CD4-positive, alpha-beta T cell treated with Interleukin-21 for 1 hour (primary cell): ENCODE data around the gene KCNT1.
"Not testable (repeated sequence)": the region's sequence is repeated elsewhere in the genome, so short reads cannot be mapped to it uniquely, and the experiment has no call there.

ENCODE experiments used
- DNase-seq: peaks from one replicate; pipeline ENCODE4 v3.0.0-alpha.2; 2020

KCNT1 gene

DNA sequence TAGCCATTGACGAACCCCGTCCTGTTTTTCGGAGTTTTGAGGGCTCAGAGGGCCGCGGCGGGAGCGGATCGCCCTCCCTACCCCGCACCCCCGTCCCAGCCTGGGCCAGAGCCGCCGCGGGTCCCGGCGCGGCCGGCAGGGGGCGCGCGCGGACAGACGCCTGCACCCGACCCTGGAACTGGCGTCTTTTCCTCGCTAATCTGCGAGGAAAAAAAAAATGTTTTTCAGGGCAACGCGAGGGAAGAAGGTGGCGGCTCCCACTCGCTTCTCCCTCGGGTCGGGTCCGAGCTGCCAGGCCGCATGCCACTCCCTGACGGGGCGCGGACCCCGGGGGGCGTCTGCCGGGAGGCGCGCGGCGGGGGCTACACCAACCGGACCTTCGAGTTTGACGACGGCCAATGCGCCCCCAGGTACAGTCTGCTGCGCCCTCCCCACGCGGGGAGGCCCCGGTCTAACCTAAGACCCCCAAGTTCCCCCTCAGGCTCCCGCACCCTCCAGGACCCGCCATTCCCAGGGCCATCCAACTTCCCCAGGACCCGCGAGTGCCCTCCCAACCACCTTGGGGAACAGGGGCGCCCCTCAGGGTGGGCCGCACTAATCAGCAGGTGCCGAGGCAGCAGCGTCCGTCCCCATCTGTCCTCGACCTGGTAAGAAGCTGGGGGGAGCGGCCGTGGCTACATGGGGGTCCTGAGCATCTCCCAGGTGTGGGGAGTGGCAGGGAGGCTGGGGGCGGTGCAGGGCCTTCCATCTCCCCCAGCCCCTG, at the start of gene KCNT1:
KCNT1 (plus strand) TSS at position 227 of the 763 bp plus-strand sequence; CDS start at position 301, 74 bp downstream.
- peak; percentile 40 for DNase-seq

DNA sequence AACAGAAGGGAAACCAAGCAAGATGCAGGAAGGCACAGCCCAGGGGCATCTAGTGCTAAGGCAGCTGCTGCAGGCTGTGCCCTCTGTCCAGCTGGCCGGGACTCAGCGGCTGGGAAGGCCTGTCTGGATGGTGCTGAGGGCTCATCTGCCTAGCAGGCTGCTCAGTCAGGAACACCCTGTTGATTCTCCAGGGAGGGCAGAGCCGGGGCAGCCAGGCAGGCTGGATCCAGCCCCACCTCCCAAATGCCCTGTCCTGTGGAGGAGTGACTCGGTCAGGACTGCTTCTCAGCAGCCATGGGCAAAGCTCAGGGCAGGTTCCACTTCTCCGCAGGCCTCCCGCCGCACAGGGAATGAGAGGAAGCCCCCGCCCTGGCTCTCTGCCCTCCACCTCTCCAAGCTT, 46.7 kb upstream of the KCNT1 start:
- DNase-seq: no peak

DNA sequence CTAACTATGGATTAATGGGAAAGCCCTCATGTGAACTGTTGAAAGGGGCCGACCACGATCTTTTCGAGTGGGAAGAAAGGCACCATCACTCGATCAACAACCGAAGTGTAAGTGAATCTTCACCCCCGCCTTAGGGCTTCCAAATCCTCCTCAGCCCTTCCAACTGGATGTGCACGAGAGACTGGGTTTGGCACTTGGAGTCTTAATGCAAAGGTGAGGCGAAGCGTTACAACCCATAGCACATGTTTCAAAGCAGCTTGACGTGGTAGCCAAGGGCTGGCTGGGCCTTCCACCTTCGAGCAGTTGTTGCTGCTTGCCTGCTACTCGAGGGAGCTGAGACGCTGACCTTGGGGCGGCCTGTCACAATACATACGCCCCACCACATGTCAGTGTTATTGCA, 44.6 kb upstream of the KCNT1 start:
- DNase-seq: no peak

DNA sequence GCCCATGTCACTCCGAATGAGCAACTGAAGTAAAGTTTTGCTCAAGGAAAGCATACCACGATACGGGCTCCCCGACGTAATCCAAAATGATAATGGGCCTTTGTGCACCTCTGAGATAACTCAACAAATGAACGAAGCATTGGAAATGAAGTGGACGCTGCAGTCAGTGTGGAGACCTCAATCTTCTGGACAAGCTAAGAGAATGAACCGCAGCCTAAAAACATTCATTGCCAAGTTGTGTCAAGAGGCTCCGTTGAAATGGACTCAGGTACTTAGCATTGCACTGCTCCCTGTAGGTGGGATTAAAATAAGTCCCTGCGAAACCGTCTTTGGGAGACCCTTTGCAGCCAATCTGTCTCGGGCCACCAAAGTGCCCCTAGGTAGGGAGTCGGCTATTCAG, 42.7 kb upstream of the KCNT1 start:
- DNase-seq: no peak

DNA sequence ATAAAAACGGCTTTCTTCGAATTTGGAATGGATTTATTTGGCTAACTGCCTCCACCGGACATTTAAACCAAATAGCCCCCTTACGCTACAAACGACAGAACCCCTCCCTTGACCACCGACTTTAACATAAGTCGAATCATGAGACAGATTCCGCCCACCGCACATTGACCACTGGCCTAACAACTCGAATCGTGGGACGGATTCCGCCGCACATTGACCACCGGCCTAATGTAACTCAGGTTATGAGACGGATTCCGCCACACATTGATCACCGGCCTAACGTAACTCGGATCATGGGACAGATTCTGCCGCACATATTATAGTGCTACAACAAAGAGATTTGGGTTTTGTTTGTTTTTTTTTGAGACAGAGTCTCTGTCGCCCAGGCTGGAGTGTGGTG, 41.6 kb upstream of the KCNT1 start:
- DNase-seq: no peak

DNA sequence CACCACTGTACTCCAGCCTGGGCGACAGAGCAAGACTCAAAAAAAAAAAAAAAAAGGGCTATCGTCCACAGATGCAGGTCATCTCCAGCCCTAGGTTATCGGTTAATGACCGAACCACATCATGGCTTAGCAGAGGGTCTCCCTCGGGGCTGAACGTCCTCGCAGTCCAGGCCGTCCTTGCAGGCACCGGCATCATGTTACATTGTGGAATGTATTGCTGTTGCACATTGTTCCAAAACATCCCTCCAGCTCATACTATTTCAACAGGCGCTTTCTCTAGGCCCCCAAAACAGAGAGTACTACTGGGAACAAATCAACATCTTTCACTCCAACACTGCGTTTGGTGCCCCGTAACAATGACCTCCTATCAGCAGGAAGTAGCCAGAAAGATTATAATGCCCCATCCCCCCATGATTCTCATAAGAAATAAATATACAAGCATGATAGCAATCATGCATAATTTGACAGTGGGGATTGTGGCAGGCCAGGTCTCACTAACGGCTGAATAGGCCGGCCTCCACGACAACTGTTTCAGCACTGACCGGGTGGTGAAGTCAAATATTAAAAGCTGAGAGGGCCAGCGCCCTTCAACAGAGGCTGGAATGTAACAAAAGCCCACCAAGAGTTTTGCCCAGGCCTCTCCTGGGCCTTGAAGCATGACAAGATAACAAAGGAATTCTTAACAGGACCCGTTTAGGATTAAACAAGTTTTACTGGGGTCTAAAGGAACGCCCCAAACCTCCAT, 40.0 kb upstream of the KCNT1 start:
- DNase-seq: no peak

DNA sequence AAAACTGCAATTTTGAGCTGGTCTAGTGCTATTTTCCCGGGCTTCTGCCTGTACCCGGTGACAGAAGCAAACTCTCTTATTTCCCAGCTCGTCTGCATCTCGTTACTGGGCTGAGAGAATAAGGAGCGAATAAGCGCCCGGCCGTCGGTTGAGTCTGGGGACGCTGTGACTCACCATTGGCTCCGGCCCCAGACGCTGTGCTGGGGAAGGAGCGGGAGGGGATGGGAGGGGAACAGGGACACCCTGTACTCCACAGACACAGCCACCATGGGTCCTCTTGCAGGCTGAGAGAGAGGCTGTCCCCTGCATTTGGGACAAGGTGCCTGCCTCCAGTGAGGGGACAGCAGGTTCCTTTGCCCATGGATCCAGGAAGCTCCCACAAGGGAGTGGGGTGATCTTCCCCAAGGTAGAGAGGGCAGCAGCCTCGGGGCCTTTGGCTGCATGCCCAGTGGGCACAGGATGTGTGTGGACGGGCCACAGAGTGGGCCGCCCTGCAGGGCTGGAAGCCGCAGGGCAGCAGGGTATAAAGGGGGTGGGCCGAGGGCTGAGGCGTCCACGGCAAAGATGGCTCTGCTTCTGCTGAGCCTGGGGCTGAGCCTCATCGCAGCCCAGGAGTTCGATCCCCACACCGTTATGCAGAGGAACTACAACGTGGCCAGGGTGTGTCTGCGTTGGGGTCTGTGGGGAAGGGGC, 39.1 kb upstream of the KCNT1 start, which contains the start of gene LCN9:
LCN9 (plus strand) TSS at position 552 of the 693 bp plus-strand sequence; CDS start at position 565, 13 bp downstream.
- no peak for DNase-seq

DNA sequence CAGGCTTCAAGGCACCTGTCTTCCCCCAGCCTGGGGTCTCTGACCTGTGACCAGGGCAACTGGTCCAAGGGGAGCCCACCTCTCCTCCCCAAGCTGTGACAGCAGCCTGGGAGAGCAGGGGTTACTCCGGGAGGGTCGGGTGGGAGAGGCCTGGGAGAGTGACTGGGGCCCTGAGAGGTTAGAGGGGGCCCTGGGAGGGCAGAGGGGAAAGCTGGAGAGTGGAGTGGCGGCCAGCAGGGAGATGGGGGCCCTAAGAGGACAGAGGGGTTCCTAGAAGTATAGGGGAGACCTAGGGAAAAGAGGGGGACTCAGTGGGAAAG, 38.6 kb upstream of the KCNT1 start:
- DNase-seq: no peak

DNA sequence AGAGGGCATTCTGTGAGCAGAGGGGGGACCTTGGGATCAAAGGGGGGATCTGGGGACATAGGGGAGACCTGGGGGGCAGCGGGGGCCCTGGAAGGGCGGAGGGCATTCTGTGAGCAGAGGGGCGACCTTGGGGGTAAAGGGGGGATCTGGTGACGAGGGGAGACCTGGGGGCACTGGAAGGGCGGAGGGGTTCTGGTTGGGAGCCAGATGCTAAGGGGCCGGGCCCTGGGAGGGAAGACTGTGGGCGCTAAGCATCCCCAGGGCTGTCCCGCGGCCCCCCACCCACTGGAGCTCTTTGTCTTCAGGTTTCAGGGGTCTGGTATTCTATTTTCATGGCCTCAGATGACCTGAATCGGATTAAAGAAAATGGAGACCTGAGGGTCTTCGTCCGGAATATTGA, 38.1 kb upstream of the KCNT1 start:
- no peak for DNase-seq

DNA sequence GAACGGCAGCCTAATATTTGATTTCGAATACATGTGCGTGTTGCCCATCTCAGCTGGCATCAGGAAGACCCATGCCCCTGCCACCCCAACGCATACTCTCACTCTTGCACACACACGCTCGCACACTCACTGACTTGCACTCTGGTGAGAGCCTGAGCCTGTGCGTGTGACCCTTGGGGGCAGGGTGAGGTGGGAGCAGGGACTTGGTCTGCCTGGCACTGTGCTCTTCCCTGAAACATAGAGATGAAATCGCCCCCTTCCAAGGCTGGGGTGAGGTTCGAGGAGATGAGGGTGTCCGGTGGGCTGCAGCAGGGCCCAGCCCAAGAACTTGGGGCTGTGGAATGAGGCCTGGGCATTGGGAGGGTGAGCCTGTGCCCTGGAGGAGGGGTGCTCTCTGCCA, 37.7 kb upstream of the KCNT1 start:
- DNase-seq: no peak

DNA sequence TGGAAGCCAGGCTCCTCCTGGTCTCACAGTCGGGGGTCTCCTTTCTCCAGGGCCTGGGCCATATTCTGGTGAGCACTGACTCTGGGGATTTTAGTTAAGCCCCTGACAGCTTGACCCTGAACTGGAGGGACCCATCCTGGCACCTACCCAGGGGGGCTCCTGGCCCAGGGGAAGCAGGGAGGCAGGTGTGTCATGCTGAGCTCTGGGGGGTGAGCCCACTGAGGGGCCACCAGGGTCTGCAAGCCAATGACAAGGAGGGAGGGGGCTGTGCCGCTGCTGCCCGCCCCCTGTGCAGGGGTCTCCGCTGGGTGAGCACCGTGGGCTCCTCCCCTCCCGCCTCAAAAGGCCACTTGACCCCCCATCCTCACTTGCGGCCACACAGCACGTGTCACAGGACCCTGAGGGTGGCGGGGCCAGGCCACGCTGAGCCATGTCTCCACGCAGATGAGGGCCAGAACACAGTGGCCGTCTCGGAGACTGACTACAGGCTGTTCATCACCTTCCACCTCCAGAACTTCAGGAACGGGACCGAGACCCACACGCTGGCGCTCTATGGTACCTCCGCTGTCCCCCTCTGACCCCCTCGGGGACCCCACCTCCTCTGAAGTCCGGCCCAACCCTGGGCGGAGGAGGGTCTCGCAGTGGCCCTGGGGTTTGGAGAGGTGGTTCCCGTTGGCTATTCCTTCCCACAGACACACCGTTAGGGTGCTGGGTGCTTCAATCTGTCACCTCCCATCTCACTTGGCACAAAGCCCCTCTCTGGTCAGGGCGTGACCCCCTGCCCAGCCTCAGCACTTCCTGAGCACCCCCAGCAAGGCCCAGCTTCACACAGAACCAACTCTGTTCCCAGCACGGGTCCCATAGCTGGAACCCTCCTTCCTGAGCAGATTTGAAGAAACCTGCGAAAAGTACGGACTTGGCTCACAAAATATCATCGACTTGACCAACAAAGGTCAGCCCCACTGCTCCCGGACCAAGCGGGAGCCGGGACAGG, 36.9 kb upstream of the KCNT1 start:
- DNase-seq: no peak

DNA sequence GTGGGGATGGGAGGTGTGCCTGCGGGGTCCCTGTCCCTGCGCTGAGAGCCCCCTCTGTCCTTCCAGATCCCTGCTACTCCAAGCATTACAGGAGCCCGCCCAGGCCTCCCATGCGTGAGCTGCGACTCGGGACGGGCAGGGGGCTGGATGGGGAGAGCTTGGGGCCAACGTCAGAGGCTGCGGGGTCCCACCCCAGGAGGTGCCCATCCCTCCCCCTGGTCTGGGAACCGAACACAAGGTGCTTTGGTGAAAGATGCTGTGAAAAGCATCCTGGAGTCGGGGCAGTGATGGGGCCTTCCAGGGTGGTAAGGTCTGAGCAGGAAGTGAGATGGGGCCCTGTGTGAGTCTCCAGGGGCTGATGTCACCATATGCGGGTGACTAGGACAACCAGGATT, 36.2 kb upstream of the KCNT1 start:
- no peak for DNase-seq

DNA sequence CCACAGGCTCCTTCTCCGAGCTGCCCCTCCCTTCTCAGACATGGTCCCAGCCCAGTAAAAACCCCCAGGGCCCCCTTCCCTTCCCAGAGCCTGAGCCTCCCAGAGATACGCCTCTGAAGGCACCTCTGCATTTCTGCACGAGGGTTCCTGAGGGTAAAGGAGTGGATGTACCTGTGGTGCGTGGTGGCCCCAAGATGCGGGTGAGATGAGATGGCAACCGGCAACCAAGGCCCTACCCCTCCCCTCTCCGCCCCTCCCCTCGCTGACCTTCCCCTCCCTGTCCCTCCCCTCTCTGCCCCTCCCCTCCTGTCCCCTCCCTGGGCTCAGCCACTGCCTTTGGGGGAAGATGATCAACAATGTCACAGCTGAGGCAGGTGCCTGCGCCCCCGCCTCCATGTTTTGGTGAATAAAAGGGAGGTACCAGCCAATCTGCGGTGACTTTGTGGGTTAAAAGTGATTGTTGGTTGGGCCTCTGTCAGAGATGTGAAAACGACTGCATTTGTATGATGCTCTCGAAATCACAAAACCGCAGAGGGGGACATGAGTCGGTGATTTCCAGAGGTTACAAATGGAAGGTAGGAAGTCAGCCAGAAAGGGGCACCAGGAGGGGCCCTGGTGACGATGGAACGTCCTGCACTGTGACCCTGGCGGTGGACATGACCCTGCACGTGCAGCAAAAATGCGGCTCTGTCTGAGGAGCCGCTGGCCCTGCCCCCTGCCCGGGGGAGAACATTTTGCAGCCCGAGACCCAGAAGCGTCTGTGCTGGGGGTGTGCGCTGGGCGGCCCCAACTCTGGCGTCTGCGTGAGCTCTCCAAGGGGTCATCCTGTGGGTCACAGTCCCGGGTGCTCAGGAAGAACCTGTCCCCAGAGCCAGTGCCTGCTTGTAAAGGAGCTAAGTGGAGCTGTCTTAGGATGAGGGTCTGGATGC, 35.2 kb upstream of the KCNT1 start:
- no peak for DNase-seq

DNA sequence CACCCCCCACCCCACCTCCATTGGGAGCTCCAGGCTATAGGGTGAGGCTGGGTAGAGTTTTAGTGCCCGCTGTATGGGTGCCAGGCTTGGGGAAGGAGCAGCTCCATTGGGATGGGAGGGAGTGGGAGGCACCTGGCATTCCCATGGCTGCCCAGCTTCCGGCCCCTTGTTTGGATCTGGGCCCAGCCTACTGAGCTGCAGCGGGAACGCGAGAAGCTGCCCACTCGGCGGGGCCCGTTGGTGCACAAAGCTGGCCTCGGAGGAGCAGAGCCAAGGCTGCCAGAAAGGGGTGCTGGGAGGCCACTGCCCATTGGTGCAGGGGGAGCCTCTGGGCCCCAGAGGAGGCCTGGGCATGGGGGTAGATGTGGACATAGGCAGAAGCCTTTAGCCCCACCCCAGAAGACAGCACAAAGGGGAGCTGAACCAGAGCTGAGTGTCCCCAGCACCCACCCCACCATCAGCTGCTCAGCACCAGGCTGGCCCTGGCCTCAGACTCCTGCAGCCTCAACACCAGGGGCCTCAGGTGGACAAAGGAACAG, 34.5 kb upstream of the KCNT1 start:
- DNase-seq: no peak

DNA sequence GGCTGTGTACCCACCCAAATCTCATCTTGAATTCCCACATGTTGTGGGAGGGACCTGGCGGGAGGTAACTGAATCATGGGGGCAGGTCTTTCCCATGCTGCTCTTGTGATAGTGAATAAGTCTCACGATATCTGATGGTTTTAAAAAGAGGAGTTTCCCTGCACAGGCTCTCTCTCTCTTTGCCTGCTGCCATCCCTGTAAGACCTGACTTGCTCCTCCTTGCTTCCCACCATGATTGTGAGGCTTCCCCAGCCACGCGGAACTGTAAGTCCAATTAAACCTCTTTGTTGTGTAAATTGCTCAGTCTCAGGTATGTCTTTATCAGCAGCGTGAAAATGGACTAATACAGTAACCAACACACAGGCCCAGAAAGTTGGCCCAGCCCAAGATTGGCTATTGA, 33.0 kb upstream of the KCNT1 start:
- not testable (repeated sequence) for DNase-seq

DNA sequence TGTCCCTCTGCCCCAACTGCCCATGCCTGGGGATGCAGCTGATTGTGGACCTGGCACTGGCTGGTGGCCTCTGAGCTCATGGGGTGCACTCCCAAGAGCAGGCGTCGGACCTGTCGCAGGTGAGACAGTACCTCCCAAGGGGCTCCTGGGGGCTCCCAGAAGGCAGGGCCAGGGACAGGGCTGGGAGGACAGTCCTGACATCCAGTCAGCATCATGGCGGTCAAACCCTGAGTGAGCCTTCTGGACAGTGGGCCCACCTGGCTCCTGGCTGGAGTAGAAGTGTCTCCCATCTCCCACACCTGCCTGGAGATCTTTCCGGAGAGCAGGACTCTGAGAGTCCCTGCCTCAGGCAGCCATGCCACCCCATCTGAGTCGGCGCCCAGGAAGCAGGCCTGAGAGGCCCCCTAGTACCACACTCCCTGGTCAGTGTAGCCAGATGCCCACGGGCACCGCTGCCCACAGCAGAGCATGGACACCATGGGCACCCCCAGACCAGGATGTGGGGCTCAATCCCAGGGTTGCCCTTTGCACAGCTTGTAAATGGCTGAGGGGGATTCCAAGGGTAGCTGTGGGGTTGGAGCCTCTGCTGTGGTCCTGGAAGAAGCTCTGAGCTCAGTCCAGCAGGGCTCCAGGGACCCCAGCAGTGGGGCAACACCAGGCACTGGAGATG, 32.2 kb upstream of the KCNT1 start:
- no peak for DNase-seq

DNA sequence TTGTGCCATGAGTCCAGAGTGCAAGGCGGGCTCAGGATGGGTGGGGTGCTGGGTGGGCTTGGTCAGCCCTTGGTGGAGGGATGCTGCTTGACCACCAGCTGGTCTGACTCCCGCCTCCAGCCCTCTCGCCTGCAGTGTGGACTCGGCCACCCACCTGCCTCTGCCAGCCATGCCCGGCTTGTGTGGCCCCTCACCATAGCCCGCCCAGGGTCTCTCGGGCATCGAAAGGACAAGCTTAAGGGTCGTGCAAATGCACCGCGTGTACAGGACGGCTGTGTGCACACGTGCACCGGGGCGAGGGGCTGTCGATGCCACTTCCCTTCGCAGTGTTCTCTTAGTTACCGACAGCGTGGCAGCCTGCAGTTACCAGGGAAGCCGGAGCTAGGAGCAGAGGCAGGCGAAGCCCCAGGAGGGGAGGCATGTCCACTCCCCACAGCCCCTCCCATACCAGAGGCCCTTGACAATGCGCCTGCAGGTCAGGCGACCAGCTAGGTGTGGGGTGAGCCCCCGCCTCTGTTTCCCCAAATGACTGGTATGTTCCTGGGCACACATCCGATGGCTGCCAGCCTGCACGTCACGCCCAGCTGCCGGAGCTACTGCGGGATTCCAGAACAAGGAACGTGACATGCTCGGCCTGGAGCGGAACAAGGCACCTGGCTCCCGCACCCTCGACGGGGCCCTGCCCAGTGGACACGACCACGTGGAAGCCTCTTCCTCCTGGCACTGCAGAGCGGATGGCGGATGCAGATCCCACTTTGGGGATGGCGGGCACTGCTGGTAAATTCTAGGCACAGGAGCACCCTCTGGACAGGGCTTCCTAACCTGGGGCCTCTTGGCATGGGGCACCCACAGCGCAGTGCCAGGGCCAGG, 31.0 kb upstream of the KCNT1 start:
- DNase-seq: no peak

DNA sequence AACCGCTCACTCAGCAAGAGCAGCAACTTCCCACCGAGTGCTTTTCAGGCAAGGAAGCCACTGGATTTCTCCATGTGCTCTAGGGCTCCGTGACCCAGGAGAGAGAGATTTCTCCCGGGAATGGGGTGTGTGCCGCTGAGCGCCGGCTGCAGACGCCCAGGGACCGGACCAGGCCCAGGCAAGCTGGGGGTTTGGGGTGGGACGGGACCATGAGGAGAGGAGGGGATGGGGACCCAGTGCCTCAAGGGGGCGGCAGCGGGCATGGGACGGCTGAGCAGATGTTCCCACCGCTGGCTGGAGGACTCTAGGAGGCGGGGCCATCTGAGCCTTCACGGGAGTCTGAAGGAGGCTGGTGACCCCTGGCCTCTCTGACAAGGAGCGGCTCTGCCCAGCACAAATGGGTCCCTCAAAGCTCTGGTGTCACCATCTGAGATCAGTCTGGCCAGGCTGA, 30.4 kb upstream of the KCNT1 start:
- no peak for DNase-seq

DNA sequence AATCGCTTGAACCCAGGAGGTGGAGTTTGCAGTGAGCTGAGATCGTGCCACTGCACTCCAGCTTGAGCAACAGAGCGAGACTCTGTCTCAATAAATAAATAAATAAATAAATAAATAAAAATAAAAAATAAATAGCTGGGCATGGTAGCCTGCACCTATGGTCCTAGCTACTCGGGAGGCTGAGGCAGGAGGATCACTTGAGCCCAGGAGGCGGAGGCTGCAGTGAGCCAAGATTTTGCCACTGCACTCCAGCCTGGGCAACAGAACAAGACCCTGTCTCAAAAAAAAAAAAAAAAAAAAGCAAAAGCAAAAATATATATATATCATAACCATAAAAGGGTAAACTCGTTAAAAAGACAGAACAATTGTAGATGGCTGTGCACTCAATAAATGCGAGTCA, 29.2 kb upstream of the KCNT1 start:
- DNase-seq: not testable (repeated sequence)

DNA sequence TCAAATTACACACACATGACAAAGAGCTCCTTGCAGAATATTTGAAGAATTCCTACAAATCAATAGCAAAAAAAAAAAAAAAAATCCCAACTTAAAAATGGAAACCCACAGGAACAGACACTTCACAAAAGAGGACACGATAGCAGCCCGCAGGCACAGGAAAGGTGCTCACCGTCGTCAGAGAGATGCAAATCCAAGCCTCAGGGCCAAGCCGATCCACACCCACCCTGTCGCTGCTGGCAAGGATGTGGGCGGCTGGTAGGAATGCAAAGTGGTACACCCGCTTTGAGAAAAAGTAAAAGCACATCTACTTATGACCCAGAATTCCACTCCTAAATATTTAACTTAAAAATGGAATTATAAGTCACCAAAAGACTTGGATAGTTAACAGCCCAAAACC, 28.0 kb upstream of the KCNT1 start:
- DNase-seq: no peak
